ENCODE measurements around the gene ACOX2. TPM values are rescaled to one million over a fixed set of nuclear protein-coding genes. Genes with fewer than 3 reads are reported as not detected.

ACOX2 gene
- total RNA-seq, 1 experiment from 2014 or later = 12.8 TPM

DNA sequence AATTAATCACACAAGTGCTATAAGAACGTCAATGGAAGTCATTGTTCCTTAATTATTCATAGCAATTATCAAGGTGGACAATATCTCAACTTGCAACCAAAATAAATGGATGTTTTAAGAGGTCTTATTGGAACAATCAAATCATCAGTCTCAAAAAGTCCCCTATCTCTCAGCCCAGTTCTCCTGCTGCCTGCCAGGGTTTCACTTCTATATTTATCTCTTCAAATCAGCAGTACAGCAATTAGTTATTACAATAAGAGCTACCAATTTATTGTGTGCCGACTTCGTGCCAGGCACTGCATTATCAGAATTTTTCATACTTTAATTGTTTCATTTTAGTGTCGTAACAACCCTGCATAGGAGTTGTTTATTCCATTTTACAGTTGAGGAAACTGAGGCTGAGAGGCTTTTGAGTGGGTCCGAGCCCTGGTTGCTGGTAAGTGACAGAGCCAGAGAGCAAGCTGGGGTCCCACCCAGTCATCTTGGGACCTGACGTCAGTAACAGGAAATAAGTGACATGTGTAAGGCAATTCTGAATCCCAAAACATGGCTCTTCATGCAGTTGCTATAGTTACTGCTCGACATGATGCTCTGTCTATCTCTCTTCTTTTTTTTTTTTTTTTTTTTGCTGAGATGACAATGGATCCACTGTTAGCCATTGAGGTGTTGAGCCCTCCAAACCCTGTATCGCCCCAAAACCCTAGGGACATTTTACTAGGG, 53.9 kb downstream of the ACOX2 start:
- Histone ChIP-seq H3K4me2 (ENCODE audit: low read length) (no peak overlapping the region), H3K9me3 (ENCODE audit: control insufficient read depth in 1 of 2, insufficient read depth in 1 of 2, low read depth in 1 of 2, low read length in 2 of 2) (no peaks in the 10 kb centered on the region), H4K20me1 (ENCODE audit: insufficient read depth) (no peaks in the 10 kb centered on the region), H3K79me2 (ENCODE audit: insufficient read depth, low read length) (no peaks in the 10 kb centered on the region), H3K27ac (ENCODE audit: low read depth, low read length) (no peak overlapping the region), H2AFZ (ENCODE audit: low read depth, low read length, poor library complexity, severe bottlenecking) (no peak overlapping the region), H3K4me3 (replicated peaks in 1 of 2; ENCODE audit: low read depth in 1 of 2, low read length in 2 of 2) (no peak overlapping the region), H3K27me3 (ENCODE audit: insufficient read depth, low read length) (no peaks in the 10 kb centered on the region), H3K36me3 (ENCODE audit: control insufficient read depth in 1 of 2, insufficient read depth in 2 of 2, low read length in 2 of 2) (no peaks in the 10 kb centered on the region), H3K9ac (ENCODE audit: low read length) (no peak overlapping the region), H3K4me1 (ENCODE audit: control insufficient read depth in 1 of 2, insufficient read depth in 2 of 2, low read length in 2 of 2) (peaks cover 10 to 21% of the 10 kb centered on the region in 2 experiments), H3K9me2 (ENCODE audit: insufficient read depth) (no peaks in the 10 kb centered on the region)
- intact Hi-C loops (cut with micrococcal nuclease) = no loop called here
- DNase-seq (ENCODE audit: low read depth, low spot score) = no peak
- TF ChIP-seq, protein P1, sequence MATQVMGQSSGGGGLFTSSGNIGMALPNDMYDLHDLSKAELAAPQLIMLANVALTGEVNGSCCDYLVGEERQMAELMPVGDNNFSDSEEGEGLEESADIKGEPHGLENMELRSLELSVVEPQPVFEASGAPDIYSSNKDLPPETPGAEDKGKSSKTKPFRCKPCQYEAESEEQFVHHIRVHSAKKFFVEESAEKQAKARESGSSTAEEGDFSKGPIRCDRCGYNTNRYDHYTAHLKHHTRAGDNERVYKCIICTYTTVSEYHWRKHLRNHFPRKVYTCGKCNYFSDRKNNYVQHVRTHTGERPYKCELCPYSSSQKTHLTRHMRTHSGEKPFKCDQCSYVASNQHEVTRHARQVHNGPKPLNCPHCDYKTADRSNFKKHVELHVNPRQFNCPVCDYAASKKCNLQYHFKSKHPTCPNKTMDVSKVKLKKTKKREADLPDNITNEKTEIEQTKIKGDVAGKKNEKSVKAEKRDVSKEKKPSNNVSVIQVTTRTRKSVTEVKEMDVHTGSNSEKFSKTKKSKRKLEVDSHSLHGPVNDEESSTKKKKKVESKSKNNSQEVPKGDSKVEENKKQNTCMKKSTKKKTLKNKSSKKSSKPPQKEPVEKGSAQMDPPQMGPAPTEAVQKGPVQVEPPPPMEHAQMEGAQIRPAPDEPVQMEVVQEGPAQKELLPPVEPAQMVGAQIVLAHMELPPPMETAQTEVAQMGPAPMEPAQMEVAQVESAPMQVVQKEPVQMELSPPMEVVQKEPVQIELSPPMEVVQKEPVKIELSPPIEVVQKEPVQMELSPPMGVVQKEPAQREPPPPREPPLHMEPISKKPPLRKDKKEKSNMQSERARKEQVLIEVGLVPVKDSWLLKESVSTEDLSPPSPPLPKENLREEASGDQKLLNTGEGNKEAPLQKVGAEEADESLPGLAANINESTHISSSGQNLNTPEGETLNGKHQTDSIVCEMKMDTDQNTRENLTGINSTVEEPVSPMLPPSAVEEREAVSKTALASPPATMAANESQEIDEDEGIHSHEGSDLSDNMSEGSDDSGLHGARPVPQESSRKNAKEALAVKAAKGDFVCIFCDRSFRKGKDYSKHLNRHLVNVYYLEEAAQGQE (IDR thresholded peaks at IDR 0.05; ENCODE audit: low read depth) = no peak
- TF ChIP-seq CEBPB (IDR thresholded peaks at IDR 0.05; ENCODE audit: low read depth) (no peak), POLR2A (IDR thresholded peaks at IDR 0.05; ENCODE audit: borderline replicate concordance, extremely low read depth, insufficient read depth, insufficient read length) (no peak), JUND (IDR thresholded peaks at IDR 0.05) (no peak), SIN3A (IDR thresholded peaks at IDR 0.05; ENCODE audit: low read depth) (no peak), RAD21 (IDR thresholded peaks at IDR 0.05; ENCODE audit: low read depth) (no peak), ZNF274 (IDR thresholded peaks at IDR 0.05; ENCODE audit: low read depth, low read length) (no peak), SRF (IDR thresholded peaks at IDR 0.05; ENCODE audit: low read depth) (no peak), POLR2AphosphoS5 (IDR thresholded peaks at IDR 0.05; ENCODE audit: low read depth, low read length) (no peak), EZH2phosphoT487 (IDR thresholded peaks at IDR 0.05; ENCODE audit: borderline replicate concordance) (no peak), CBX3 (IDR thresholded peaks at IDR 0.05; ENCODE audit: low read depth) (no peak), YY1 (IDR thresholded peaks at IDR 0.05; ENCODE audit: extremely low read depth, insufficient replicate concordance, low read depth, low read length) (no peak)
- TF ChIP-seq, protein P2, sequence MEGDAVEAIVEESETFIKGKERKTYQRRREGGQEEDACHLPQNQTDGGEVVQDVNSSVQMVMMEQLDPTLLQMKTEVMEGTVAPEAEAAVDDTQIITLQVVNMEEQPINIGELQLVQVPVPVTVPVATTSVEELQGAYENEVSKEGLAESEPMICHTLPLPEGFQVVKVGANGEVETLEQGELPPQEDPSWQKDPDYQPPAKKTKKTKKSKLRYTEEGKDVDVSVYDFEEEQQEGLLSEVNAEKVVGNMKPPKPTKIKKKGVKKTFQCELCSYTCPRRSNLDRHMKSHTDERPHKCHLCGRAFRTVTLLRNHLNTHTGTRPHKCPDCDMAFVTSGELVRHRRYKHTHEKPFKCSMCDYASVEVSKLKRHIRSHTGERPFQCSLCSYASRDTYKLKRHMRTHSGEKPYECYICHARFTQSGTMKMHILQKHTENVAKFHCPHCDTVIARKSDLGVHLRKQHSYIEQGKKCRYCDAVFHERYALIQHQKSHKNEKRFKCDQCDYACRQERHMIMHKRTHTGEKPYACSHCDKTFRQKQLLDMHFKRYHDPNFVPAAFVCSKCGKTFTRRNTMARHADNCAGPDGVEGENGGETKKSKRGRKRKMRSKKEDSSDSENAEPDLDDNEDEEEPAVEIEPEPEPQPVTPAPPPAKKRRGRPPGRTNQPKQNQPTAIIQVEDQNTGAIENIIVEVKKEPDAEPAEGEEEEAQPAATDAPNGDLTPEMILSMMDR (IDR thresholded peaks at IDR 0.05 in 2 of 3, conservative IDR thresholded peaks at IDR 0.05 in 1 of 3; ENCODE audit: borderline replicate concordance in 1 of 3, insufficient read depth in 1 of 3, low read depth in 2 of 3, low read length in 2 of 3) = no peak
- TF ChIP-seq, protein P3, sequence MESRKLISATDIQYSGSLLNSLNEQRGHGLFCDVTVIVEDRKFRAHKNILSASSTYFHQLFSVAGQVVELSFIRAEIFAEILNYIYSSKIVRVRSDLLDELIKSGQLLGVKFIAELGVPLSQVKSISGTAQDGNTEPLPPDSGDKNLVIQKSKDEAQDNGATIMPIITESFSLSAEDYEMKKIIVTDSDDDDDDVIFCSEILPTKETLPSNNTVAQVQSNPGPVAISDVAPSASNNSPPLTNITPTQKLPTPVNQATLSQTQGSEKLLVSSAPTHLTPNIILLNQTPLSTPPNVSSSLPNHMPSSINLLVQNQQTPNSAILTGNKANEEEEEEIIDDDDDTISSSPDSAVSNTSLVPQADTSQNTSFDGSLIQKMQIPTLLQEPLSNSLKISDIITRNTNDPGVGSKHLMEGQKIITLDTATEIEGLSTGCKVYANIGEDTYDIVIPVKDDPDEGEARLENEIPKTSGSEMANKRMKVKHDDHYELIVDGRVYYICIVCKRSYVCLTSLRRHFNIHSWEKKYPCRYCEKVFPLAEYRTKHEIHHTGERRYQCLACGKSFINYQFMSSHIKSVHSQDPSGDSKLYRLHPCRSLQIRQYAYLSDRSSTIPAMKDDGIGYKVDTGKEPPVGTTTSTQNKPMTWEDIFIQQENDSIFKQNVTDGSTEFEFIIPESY (IDR thresholded peaks at IDR 0.05; ENCODE audit: extremely low read depth, insufficient replicate concordance, low read length) = no peak
- RAD21 ChIA-PET (ENCODE audit: low non-redundant PET in 1 of 2, low total read pairs in 2 of 2, uncharacterized antibody in 2 of 2, unreplicated experiment in 2 of 2) = no interaction called here
- BruUV-seq (replicated peaks) = no TSS peak
- CTCF ChIA-PET = interaction anchor here (1.6 to 2.1 kb wide), 2 partner anchors 9 to 19 kb away, joined by 6 to 9 read pairs; partner anchors contain the start of gene KCTD6
- ATAC-seq = no peak
- POLR2A ChIA-PET = no interaction called here
